ENCODE results near the gene MSANTD1. TPM values are rescaled to one million over a fixed set of nuclear protein-coding genes. Genes with fewer than 3 reads are reported as not detected.

MSANTD1 gene
- total and polyA plus RNA-seq, 4 donors = 0.05 to 1.2 (median 0.23) TPM; not detected in 1

- Histone ChIP-seq H3K36me3 (ENCODE audit: control insufficient read depth in 4 of 4, insufficient read depth in 3 of 4, low read depth in 1 of 4, low read length in 3 of 4) (peaks cover 18 to 79% (median 61%) of the 10 kb centered on the region in 4 donors), H3K9me3 (ENCODE audit: control insufficient read depth in 4 of 4, low read length in 3 of 4) (no peaks in the 10 kb centered on the region)
- DNase-seq (ENCODE audit: low spot score) = no peak
Observed at GRCh38 chr4:3217771-3218170, 31.2 kb upstream of the MSANTD1 start.

GRCh38 chr4:3218824-3219760, 29.9 kb upstream of the MSANTD1 start:
- DNase-seq (ENCODE audit: low spot score) = no peak
- Histone ChIP-seq H3K36me3 (ENCODE audit: control insufficient read depth in 4 of 4, insufficient read depth in 3 of 4, low read depth in 1 of 4, low read length in 3 of 4) (peaks cover 14 to 80% (median 63%) of the 10 kb centered on the region in 4 donors), H3K4me1 (ENCODE audit: control insufficient read depth in 4 of 4, insufficient read depth in 4 of 4, low read length in 3 of 4) (no peaks in the 10 kb centered on the region), H3K4me3 (ENCODE audit: low read depth in 1 of 3, low read length in 3 of 3) (no peak overlapping the region), H3K27me3 (ENCODE audit: control insufficient read depth in 4 of 4, insufficient read depth in 4 of 4, low read length in 3 of 4) (no peaks in the 10 kb centered on the region), H3K9ac (ENCODE audit: low read depth in 1 of 2, low read length in 2 of 2) (no peak overlapping the region), H3K9me3 (ENCODE audit: control insufficient read depth in 4 of 4, low read length in 3 of 4) (no peaks in the 10 kb centered on the region), H3K27ac (ENCODE audit: low read depth in 1 of 2, low read length in 2 of 2) (no peak overlapping the region)
- WGBS = 97% methylated on average over 20 of the region's 20 CpGs
- no peak for TF ChIP-seq MAX (IDR thresholded peaks at IDR 0.05)
- TF ChIP-seq FOXA2 (IDR thresholded peaks at IDR 0.05) = no peak
- no peak for TF ChIP-seq CTCF (IDR thresholded peaks at IDR 0.05; ENCODE audit: low read depth, low read length, missing input control)
- no peak for TF ChIP-seq RXRA (IDR thresholded peaks at IDR 0.05)
- TF ChIP-seq NR2F2 (IDR thresholded peaks at IDR 0.05) = no peak
- no peak for TF ChIP-seq YY1 (IDR thresholded peaks at IDR 0.05)

More at GRCh38 chr4:3217771-3218170, 31.2 kb upstream of the MSANTD1 start:
- TF ChIP-seq RAD21 (IDR thresholded peaks at IDR 0.05) (no peak), JUND (IDR thresholded peaks at IDR 0.05) (no peak), EGR1 (IDR thresholded peaks at IDR 0.05; ENCODE audit: low read depth in 2 of 2) (no peak), GABPA (IDR thresholded peaks at IDR 0.05 in 1 of 2, conservative IDR thresholded peaks at IDR 0.05 in 1 of 2) (no peak), ATF3 (IDR thresholded peaks at IDR 0.05) (no peak), RXRA (IDR thresholded peaks at IDR 0.05) (no peak)
- H3K27ac ChIP-seq (ENCODE audit: low read depth in 1 of 2, low read length in 2 of 2) = no peak overlapping the region
- H3K27me3 ChIP-seq (ENCODE audit: control insufficient read depth in 4 of 4, insufficient read depth in 4 of 4, low read length in 3 of 4) = no peaks in the 10 kb centered on the region
- no peaks in the 10 kb centered on the region for H3K4me1 ChIP-seq (ENCODE audit: control insufficient read depth in 4 of 4, insufficient read depth in 4 of 4, low read length in 3 of 4)
- H3K4me3 ChIP-seq (ENCODE audit: low read depth in 1 of 3, low read length in 3 of 3) = no peak overlapping the region
- no peak overlapping the region for H3K9ac ChIP-seq (ENCODE audit: low read depth in 1 of 2, low read length in 2 of 2)
- WGBS = 97% methylated on average over 16 of the region's 16 CpGs

- no peaks in the 10 kb centered on the region for H3K4me1 ChIP-seq (ENCODE audit: control insufficient read depth in 4 of 4, insufficient read depth in 4 of 4, low read length in 3 of 4)
- no peak for DNase-seq (ENCODE audit: low spot score)
- WGBS = 85% methylated on average over 9 of the region's 9 CpGs
- no peak overlapping the region for H3K27ac ChIP-seq (ENCODE audit: low read depth in 1 of 2, low read length in 2 of 2)
- no peaks in the 10 kb centered on the region for H3K27me3 ChIP-seq (ENCODE audit: control insufficient read depth in 4 of 4, insufficient read depth in 4 of 4, low read length in 3 of 4)
- no peak overlapping the region for H3K9ac ChIP-seq (ENCODE audit: low read depth in 1 of 2, low read length in 2 of 2)
- H3K9me3 ChIP-seq (ENCODE audit: control insufficient read depth in 4 of 4, low read length in 3 of 4) = no peaks in the 10 kb centered on the region
- H3K4me3 ChIP-seq (ENCODE audit: low read depth in 1 of 3, low read length in 3 of 3) = no peak overlapping the region
- peaks cover 21 to 84% (median 65%) of the 10 kb centered on the region in 4 donors for H3K36me3 ChIP-seq (ENCODE audit: control insufficient read depth in 4 of 4, insufficient read depth in 3 of 4, low read depth in 1 of 4, low read length in 3 of 4)
- TF ChIP-seq ATF3 (IDR thresholded peaks at IDR 0.05) = no peak
- TF ChIP-seq FOXA1 (IDR thresholded peaks at IDR 0.05) = no peak
- no peak for TF ChIP-seq GABPA (IDR thresholded peaks at IDR 0.05 in 1 of 2, conservative IDR thresholded peaks at IDR 0.05 in 1 of 2)
- TF ChIP-seq HNF4A (conservative IDR thresholded peaks at IDR 0.05) = no peak
- TF ChIP-seq NR2F2 (IDR thresholded peaks at IDR 0.05) = no peak
- no peak for TF ChIP-seq CTCF (IDR thresholded peaks at IDR 0.05; ENCODE audit: low read depth, low read length, missing input control)
- no peak for TF ChIP-seq MAX (IDR thresholded peaks at IDR 0.05)
- no peak for TF ChIP-seq EGR1 (IDR thresholded peaks at IDR 0.05; ENCODE audit: low read depth in 2 of 2)
- no peak for TF ChIP-seq YY1 (IDR thresholded peaks at IDR 0.05)
- no peak for TF ChIP-seq REST (IDR thresholded peaks at IDR 0.05)
- no peak for TF ChIP-seq SP1 (IDR thresholded peaks at IDR 0.05)
Observed at GRCh38 chr4:3219761-3220475, 29.0 kb upstream of the MSANTD1 start.
